ENCODE measurements around the gene REL.

- TF ChIP-seq POLR2A (IDR thresholded peaks at IDR 0.05), result no peak
- peak; percentile 6 for TF ChIP-seq POLR2AphosphoS5 (IDR thresholded peaks at IDR 0.05)
- no peak for TF ChIP-seq CTCF (IDR thresholded peaks at IDR 0.05)
These were observed 77.4 kb downstream of the REL start for GRCh38 chr2:60958800-60959199.

Data from prostate gland (tissue), 2 donors.